ENCODE data around the gene BCL2L13.

DNA sequence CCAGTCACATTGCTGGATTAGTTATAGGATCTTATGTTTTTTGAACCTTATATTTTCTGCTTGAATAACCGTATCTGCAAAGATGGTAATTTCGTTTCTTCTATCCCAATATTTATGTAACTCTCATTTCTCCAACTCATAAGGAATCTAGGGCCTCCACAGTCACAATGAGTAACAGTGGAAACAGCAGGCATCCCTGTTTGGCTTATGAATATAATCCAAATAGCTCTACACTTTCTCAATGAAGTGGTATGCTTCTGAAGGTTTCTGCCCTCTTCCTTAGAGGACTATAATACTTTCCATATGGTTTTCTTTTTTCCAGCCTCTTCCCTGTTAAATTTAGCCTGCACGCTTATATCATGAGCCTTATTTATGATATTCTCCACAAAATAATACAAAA, 26.5 kb upstream of the BCL2L13 start:
- TF ChIP-seq, protein P1, sequence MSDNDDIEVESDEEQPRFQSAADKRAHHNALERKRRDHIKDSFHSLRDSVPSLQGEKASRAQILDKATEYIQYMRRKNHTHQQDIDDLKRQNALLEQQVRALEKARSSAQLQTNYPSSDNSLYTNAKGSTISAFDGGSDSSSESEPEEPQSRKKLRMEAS (CRISPR knock-in tag; IDR thresholded peaks at IDR 0.05) = no peak
- TF ChIP-seq, protein P2, sequence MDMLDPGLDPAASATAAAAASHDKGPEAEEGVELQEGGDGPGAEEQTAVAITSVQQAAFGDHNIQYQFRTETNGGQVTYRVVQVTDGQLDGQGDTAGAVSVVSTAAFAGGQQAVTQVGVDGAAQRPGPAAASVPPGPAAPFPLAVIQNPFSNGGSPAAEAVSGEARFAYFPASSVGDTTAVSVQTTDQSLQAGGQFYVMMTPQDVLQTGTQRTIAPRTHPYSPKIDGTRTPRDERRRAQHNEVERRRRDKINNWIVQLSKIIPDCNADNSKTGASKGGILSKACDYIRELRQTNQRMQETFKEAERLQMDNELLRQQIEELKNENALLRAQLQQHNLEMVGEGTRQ (CRISPR knock-in tag; IDR thresholded peaks at IDR 0.05) = no peak
- TF ChIP-seq, protein P3, sequence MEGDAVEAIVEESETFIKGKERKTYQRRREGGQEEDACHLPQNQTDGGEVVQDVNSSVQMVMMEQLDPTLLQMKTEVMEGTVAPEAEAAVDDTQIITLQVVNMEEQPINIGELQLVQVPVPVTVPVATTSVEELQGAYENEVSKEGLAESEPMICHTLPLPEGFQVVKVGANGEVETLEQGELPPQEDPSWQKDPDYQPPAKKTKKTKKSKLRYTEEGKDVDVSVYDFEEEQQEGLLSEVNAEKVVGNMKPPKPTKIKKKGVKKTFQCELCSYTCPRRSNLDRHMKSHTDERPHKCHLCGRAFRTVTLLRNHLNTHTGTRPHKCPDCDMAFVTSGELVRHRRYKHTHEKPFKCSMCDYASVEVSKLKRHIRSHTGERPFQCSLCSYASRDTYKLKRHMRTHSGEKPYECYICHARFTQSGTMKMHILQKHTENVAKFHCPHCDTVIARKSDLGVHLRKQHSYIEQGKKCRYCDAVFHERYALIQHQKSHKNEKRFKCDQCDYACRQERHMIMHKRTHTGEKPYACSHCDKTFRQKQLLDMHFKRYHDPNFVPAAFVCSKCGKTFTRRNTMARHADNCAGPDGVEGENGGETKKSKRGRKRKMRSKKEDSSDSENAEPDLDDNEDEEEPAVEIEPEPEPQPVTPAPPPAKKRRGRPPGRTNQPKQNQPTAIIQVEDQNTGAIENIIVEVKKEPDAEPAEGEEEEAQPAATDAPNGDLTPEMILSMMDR (IDR thresholded peaks at IDR 0.05) = no peak
- TF ChIP-seq FOXK1 (CRISPR knock-in tag; IDR thresholded peaks at IDR 0.05) (no peak), PRRX2 (CRISPR knock-in tag; IDR thresholded peaks at IDR 0.05) (no peak), JUN (CRISPR knock-in tag; IDR thresholded peaks at IDR 0.05) (no peak), ZNF317 (CRISPR knock-in tag; IDR thresholded peaks at IDR 0.05; ENCODE audit: borderline replicate concordance, low read depth) (no peak), ZNF423 (CRISPR knock-in tag; IDR thresholded peaks at IDR 0.05) (no peak), SP1 (CRISPR knock-in tag; conservative IDR thresholded peaks at IDR 0.05) (no peak)
- TF ChIP-seq, protein P4, sequence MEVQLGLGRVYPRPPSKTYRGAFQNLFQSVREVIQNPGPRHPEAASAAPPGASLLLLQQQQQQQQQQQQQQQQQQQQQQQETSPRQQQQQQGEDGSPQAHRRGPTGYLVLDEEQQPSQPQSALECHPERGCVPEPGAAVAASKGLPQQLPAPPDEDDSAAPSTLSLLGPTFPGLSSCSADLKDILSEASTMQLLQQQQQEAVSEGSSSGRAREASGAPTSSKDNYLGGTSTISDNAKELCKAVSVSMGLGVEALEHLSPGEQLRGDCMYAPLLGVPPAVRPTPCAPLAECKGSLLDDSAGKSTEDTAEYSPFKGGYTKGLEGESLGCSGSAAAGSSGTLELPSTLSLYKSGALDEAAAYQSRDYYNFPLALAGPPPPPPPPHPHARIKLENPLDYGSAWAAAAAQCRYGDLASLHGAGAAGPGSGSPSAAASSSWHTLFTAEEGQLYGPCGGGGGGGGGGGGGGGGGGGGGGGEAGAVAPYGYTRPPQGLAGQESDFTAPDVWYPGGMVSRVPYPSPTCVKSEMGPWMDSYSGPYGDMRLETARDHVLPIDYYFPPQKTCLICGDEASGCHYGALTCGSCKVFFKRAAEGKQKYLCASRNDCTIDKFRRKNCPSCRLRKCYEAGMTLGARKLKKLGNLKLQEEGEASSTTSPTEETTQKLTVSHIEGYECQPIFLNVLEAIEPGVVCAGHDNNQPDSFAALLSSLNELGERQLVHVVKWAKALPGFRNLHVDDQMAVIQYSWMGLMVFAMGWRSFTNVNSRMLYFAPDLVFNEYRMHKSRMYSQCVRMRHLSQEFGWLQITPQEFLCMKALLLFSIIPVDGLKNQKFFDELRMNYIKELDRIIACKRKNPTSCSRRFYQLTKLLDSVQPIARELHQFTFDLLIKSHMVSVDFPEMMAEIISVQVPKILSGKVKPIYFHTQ (CRISPR knock-in tag; IDR thresholded peaks at IDR 0.05) = no peak
- TF ChIP-seq, protein P5, sequence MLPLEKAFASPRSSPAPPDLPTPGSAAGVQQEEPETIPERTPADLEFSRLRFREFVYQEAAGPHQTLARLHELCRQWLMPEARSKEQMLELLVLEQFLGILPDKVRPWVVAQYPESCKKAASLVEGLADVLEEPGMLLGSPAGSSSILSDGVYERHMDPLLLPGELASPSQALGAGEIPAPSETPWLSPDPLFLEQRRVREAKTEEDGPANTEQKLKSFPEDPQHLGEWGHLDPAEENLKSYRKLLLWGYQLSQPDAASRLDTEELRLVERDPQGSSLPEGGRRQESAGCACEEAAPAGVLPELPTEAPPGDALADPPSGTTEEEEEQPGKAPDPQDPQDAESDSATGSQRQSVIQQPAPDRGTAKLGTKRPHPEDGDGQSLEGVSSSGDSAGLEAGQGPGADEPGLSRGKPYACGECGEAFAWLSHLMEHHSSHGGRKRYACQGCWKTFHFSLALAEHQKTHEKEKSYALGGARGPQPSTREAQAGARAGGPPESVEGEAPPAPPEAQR (CRISPR knock-in tag; IDR thresholded peaks at IDR 0.05) = no peak
- TF ChIP-seq, protein P6, sequence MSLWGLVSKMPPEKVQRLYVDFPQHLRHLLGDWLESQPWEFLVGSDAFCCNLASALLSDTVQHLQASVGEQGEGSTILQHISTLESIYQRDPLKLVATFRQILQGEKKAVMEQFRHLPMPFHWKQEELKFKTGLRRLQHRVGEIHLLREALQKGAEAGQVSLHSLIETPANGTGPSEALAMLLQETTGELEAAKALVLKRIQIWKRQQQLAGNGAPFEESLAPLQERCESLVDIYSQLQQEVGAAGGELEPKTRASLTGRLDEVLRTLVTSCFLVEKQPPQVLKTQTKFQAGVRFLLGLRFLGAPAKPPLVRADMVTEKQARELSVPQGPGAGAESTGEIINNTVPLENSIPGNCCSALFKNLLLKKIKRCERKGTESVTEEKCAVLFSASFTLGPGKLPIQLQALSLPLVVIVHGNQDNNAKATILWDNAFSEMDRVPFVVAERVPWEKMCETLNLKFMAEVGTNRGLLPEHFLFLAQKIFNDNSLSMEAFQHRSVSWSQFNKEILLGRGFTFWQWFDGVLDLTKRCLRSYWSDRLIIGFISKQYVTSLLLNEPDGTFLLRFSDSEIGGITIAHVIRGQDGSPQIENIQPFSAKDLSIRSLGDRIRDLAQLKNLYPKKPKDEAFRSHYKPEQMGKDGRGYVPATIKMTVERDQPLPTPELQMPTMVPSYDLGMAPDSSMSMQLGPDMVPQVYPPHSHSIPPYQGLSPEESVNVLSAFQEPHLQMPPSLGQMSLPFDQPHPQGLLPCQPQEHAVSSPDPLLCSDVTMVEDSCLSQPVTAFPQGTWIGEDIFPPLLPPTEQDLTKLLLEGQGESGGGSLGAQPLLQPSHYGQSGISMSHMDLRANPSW (CRISPR knock-in tag; conservative IDR thresholded peaks at IDR 0.05; ENCODE audit: low read depth) = no peak
- TF ChIP-seq, protein P7, sequence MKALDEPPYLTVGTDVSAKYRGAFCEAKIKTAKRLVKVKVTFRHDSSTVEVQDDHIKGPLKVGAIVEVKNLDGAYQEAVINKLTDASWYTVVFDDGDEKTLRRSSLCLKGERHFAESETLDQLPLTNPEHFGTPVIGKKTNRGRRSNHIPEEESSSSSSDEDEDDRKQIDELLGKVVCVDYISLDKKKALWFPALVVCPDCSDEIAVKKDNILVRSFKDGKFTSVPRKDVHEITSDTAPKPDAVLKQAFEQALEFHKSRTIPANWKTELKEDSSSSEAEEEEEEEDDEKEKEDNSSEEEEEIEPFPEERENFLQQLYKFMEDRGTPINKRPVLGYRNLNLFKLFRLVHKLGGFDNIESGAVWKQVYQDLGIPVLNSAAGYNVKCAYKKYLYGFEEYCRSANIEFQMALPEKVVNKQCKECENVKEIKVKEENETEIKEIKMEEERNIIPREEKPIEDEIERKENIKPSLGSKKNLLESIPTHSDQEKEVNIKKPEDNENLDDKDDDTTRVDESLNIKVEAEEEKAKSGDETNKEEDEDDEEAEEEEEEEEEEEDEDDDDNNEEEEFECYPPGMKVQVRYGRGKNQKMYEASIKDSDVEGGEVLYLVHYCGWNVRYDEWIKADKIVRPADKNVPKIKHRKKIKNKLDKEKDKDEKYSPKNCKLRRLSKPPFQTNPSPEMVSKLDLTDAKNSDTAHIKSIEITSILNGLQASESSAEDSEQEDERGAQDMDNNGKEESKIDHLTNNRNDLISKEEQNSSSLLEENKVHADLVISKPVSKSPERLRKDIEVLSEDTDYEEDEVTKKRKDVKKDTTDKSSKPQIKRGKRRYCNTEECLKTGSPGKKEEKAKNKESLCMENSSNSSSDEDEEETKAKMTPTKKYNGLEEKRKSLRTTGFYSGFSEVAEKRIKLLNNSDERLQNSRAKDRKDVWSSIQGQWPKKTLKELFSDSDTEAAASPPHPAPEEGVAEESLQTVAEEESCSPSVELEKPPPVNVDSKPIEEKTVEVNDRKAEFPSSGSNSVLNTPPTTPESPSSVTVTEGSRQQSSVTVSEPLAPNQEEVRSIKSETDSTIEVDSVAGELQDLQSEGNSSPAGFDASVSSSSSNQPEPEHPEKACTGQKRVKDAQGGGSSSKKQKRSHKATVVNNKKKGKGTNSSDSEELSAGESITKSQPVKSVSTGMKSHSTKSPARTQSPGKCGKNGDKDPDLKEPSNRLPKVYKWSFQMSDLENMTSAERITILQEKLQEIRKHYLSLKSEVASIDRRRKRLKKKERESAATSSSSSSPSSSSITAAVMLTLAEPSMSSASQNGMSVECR (CRISPR knock-in tag; IDR thresholded peaks at IDR 0.05; ENCODE audit: borderline replicate concordance) = no peak
